GM23248 (cell line): Measurements from ENCODE around the gene LTB. TPM values are rescaled to one million over a fixed set of nuclear protein-coding genes. Genes with fewer than 3 reads are reported as not detected.

Experiments
- DNase-seq: peaks from one replicate; pipeline ENCODE4 v3.0.0-alpha.2; 2015
- H2AFZ ChIP-seq: fragments of 200-600 bp; sonication (generic); 2 replicates; pipeline ENCODE4 v1.6.1; 2016; ENCODE audit warnings: antibody characterized with exemption
- H3F3A ChIP-seq: fragments of 200-600 bp; sonication (generic); 2 replicates; pipeline ENCODE4 v1.6.1; 2016; ENCODE audit warnings: mild to moderate bottlenecking, antibody characterized with exemption, mixed run types; ENCODE audit not compliant: insufficient read depth
- H3K27ac ChIP-seq: fragments of 200-600 bp; sonication (generic); 2 replicates; pipeline ENCODE4 v1.5.1; 2016; ENCODE audit warnings: mild to moderate bottlenecking
- H3K27me3 ChIP-seq: fragments of 200-600 bp; sonication (generic); replicated peaks from 2 replicates; pipeline ENCODE4 v1.6.1; 2016; ENCODE audit warnings: mild to moderate bottlenecking; ENCODE audit not compliant: insufficient read depth
- H3K36me3 ChIP-seq: fragments of 200-600 bp; sonication (generic); 2 replicates; pipeline ENCODE4 v1.6.1; 2016; ENCODE audit warnings: low read depth, mild to moderate bottlenecking
- H3K4me1 ChIP-seq: fragments of 200-600 bp; sonication (generic); 2 replicates; pipeline ENCODE4 v1.6.1; 2016; ENCODE audit warnings: mild to moderate bottlenecking; ENCODE audit not compliant: insufficient read depth
- H3K4me2 ChIP-seq: fragments of 200-600 bp; sonication (generic); one replicate; pipeline ENCODE4 v1.6.1; 2016; ENCODE audit warnings: mild to moderate bottlenecking; ENCODE audit not compliant: unreplicated experiment
- H3K4me3 ChIP-seq: fragments of 200-600 bp; sonication (generic); 2 replicates; pipeline ENCODE4 v1.5.1; 2016; ENCODE audit warnings: mild to moderate bottlenecking
- H3K79me2 ChIP-seq: fragments of 200-600 bp; sonication (generic); 2 replicates; pipeline ENCODE4 v1.6.1; 2016; ENCODE audit warnings: mild to moderate bottlenecking; ENCODE audit not compliant: insufficient read depth
- H3K9ac ChIP-seq: fragments of 200-600 bp; sonication (generic); 2 replicates; pipeline ENCODE4 v1.6.1; 2016; ENCODE audit warnings: mild to moderate bottlenecking
- H3K9me2 ChIP-seq: fragments of 200-600 bp; sonication (generic); 2 replicates; pipeline ENCODE4 v1.6.1; 2016; ENCODE audit warnings: mixed run types, mild to moderate bottlenecking, moderate library complexity; ENCODE audit not compliant: insufficient read depth
- H3K9me3 ChIP-seq: fragments of 200-600 bp; sonication (generic); one replicate; pipeline ENCODE4 v1.6.1; 2017; ENCODE audit warnings: low read depth
- H4K20me1 ChIP-seq: fragments of 200-600 bp; sonication (generic); 2 replicates; pipeline ENCODE4 v1.6.0; 2016; ENCODE audit not compliant: insufficient read depth
- EZH2 ChIP-seq: fragments of 200-600 bp; sonication (generic); IDR thresholded peaks from 2 replicates; pipeline ENCODE4 v1.6.1; 2018; ENCODE audit warnings: antibody characterized with exemption, mild to moderate bottlenecking; ENCODE audit not compliant: insufficient read depth, poor library complexity, severe bottlenecking
- EZH2phosphoT487 ChIP-seq: fragments of 200-600 bp; sonication (generic); IDR thresholded peaks from 2 replicates; pipeline ENCODE4 v1.6.1; 2018; ENCODE audit warnings: antibody characterized with exemption, moderate library complexity, mild to moderate bottlenecking, low read depth; ENCODE audit not compliant: insufficient read depth
- WGBS, 2 experiments: methylation state at CpG; one replicate each; pipeline ENCODE4 v1.1.6; 2015 to 2017; ENCODE audit warnings: low lambda C conversion rate in 2 of 2, low coverage in 1 of 2; ENCODE audit errors: missing lambda C conversion rate in 2 of 2; 5-methylcytosine and 5-hydroxymethylcytosine counted together
- in situ Hi-C: fragments of 300-500 bp; cut with MboI; formaldehyde crosslinking; loops from 2 replicates; pipeline ENCODE4 v1.15.0; 2020
- polyA plus RNA-seq: library from polyadenylated mRNA; unstranded; fragments of >200 nt; fragmentation: Nextera tagmentation; extraction: Ambion mirVana; gene quantifications from 2 replicates; pipeline ENCODE4 v1.2.1, GENCODE V29; 2016
- small RNA-seq: library from RNA; depleted of rRNA; stranded (forward); fragments of <200 nt; gene quantifications from one replicate; pipeline ENCODE3, GENCODE V24; 2014; ENCODE audit warnings: low read depth, low replicate concordance
- total RNA-seq: library from RNA; depleted of rRNA; stranded (reverse); fragments of >200 nt; shearing (Covaris generic); gene quantifications from 2 replicates; pipeline ENCODE4 v1.2.3, GENCODE V29; 2014; rRNA removed

Gene LTB
- total and polyA plus RNA-seq, 2 experiments from 2014 or later, result not detected

DNA sequence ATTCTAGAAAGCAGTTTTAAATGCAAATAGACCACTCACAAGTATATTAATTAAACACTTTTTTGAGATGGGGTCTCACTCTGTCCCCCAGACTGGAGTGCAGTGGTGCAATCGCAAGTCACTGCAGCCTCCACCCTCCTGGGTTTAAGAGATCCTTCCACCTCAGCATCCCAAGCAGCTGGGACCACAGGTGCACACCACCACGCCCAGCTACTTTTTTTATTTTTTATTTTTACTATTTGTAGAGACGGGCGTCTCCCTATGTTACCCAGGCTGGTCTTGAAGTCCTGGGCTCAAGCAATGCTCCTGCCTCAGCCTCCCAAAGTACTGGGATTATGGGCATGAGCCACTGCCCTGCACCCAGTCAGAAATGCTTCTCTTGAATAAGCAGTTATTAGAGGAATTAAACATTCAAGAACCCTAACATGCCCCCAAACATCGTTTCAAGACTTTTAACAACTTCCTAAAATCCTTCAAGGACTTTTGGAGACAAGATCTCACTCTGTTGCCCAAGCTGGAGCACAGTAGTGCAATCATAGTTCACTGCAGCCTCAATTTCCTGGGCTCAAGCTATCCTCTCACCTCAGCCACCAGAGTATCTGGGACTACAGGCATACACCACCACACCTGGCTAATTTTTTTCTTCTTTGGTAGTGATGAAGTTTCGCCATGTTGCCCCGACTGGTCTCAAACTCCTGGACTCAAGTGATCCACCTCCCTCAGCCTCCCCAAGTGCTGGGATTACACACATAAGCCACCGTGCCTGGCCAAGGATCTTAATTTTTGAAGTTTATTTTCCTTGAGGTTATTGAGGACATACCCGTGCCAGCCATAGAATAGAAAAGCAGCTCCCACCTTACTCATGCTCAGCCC is 50.2 kb downstream of the LTB start:
- peaks cover 3% of the 10 kb centered on the region; the same call in 1 of the 2 replicates for H3K4me1 ChIP-seq
- no peaks in the 10 kb centered on the region for H3K27me3 ChIP-seq
- peaks cover 6% of the 10 kb centered on the region; the same call in 1 of the 2 replicates for H4K20me1 ChIP-seq
- in situ Hi-C loops, result no loop called here
- no peak overlapping the region for H3K27ac ChIP-seq
- no peak overlapping the region for H2AFZ ChIP-seq
- H3K36me3 ChIP-seq, result peaks cover 71% of the 10 kb centered on the region
- H3F3A ChIP-seq, result peaks cover 73% of the 10 kb centered on the region
- no peaks in the 10 kb centered on the region for H3K9me3 ChIP-seq
- no peak overlapping the region for H3K4me2 ChIP-seq
- no peak for TF ChIP-seq EZH2phosphoT487
- no peak for TF ChIP-seq EZH2
- WGBS, 2 experiments, result 67 to 77% methylated on average over 8 to 9 of the region's 9 CpGs
- H3K4me3 ChIP-seq, result no peak overlapping the region
- DNase-seq, result no peak
- H3K9ac ChIP-seq, result no peak overlapping the region
- H3K9me2 ChIP-seq, result no peaks in the 10 kb centered on the region
- H3K79me2 ChIP-seq, result peaks cover 46% of the 10 kb centered on the region

DNA sequence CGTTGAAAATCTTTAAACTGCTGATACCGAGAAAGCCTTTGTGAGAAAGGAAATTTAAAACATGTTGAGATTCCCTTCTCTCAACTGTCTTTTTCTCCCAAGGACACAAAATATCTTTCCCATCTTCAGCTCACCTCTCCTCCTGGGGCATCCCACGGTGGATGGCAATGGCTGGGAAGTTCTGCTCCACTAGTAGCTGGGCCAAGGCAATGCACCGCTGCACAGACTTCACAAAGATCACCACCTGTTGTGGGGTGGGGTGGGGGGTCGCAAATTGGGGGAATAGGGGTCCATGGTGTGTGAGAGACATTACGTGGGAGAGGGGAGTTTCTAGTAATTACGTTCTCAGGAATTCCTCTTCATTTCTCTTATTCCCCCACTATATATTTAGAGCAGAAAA is 51.1 kb downstream of the LTB start:
- no peak for DNase-seq
- no peak for TF ChIP-seq EZH2phosphoT487
- in situ Hi-C loops, result no loop called here
- H3K4me2 ChIP-seq, result no peak overlapping the region
- H2AFZ ChIP-seq, result no peak overlapping the region
- WGBS, 2 experiments, result 95 to 100% methylated on average over 7 of the region's 7 CpGs
- peaks cover 63% of the 10 kb centered on the region for H3K36me3 ChIP-seq
- H3K9me3 ChIP-seq, result no peaks in the 10 kb centered on the region
- H3K79me2 ChIP-seq, result peaks cover 38% of the 10 kb centered on the region
- no peak overlapping the region for H3K9ac ChIP-seq
- H3K27ac ChIP-seq, result no peak overlapping the region
- peaks cover 76% of the 10 kb centered on the region for H3F3A ChIP-seq
- peaks cover 10% of the 10 kb centered on the region for H3K4me1 ChIP-seq
- H3K9me2 ChIP-seq, result no peaks in the 10 kb centered on the region
- no peaks in the 10 kb centered on the region for H3K27me3 ChIP-seq
- H4K20me1 ChIP-seq, result peaks cover 5% of the 10 kb centered on the region; the same call in 1 of the 2 replicates
- no peak overlapping the region for H3K4me3 ChIP-seq

DNA sequence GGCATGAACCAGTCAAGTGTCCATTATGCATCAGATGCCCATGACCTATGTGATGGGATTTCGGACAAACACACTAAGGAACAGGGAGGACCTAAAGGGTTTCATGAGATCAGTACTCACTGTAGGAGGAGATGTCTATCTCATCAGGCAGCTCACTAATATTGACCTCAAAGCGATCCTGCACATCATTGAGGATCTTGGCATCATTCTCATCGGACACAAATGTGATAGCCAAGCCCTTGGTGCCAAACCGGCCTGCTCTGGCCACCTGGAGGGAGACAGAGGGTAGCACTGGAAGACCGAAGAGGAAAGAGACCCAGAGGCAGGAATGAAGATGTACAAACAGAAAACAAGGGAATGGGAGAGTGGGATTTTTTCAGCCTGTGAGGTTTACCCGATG is 51.6 kb downstream of the LTB start:
- H3K9ac ChIP-seq, result no peak overlapping the region
- no peak for TF ChIP-seq EZH2
- TF ChIP-seq EZH2phosphoT487, result no peak
- no peak overlapping the region for H2AFZ ChIP-seq
- no peaks in the 10 kb centered on the region for H3K27me3 ChIP-seq
- peaks cover 58% of the 10 kb centered on the region for H3K36me3 ChIP-seq
- 66 to 71% methylated on average over 6 of the region's 6 CpGs for WGBS, 2 experiments
- peaks cover 15% of the 10 kb centered on the region for H3K4me1 ChIP-seq
- H4K20me1 ChIP-seq, result peaks cover under 1% of the 10 kb centered on the region; the same call in 1 of the 2 replicates
- no peaks in the 10 kb centered on the region for H3K9me3 ChIP-seq
- in situ Hi-C loops, result no loop called here
- no peak overlapping the region for H3K4me2 ChIP-seq
- H3K4me3 ChIP-seq, result no peak overlapping the region
- no peak overlapping the region for H3K27ac ChIP-seq
- DNase-seq, result no peak
- no peaks in the 10 kb centered on the region for H3K9me2 ChIP-seq
- peaks cover 76% of the 10 kb centered on the region for H3F3A ChIP-seq
- H3K79me2 ChIP-seq, result peaks cover 33% of the 10 kb centered on the region

Small RNA genes within 50 kb of the gene (small RNA-seq; reads per million reads assigned to genes)
- gene SNORA38, result 2.9 reads per million, percentile 72 among the genes with 10 or more reads in this experiment
- 21.9 reads per million, percentile 89 among the genes with 10 or more reads in this experiment for gene SNORD117
- gene SNORD84, result not detected
- not detected for gene UQCRHP1

Other genes starting within 250 kb of the LTB start
Only the 30 nearest of the 35 such genes appear.
- gene MICA, start 178.8 kb downstream of the LTB start, total RNA-seq, result 24.0 and 42.6 TPM in 2 replicates
- gene MICA, start 178.8 kb downstream of the LTB start, polyA plus RNA-seq, result 36.9 and 38.0 TPM in 2 replicates
- 4.1 and 4.9 TPM in 2 replicates for gene MICB, start 84.3 kb downstream of the LTB start, total RNA-seq
- gene MICB, start 84.3 kb downstream of the LTB start, polyA plus RNA-seq, result 3.7 and 4.2 TPM in 2 replicates
- not detected in 2 replicates for gene MCCD1, start 53.5 kb downstream of the LTB start, total RNA-seq
- not detected in 2 replicates for gene MCCD1, start 53.5 kb downstream of the LTB start, polyA plus RNA-seq
- 319 and 415 TPM in 2 replicates for gene DDX39B, start 40.4 kb downstream of the LTB start, total RNA-seq
- 197 and 204 TPM in 2 replicates for gene DDX39B, start 40.4 kb downstream of the LTB start, polyA plus RNA-seq
- 0.89 and 1.8 TPM in 2 replicates for gene ATP6V1G2, start 35.8 kb downstream of the LTB start, total RNA-seq
- 2.8 and 3.5 TPM in 2 replicates for gene ATP6V1G2, start 35.8 kb downstream of the LTB start, polyA plus RNA-seq
- 20.4 and 22.9 TPM in 2 replicates for gene NFKBIL1, start 34.8 kb downstream of the LTB start, total RNA-seq
- gene NFKBIL1, start 34.8 kb downstream of the LTB start, polyA plus RNA-seq, result 12.3 and 15.0 TPM in 2 replicates
- not detected in 2 replicates for gene LTA, start 10.1 kb downstream of the LTB start, total RNA-seq
- not detected in 2 replicates for gene LTA, start 10.1 kb downstream of the LTB start, polyA plus RNA-seq
- gene TNF, start 6.9 kb downstream of the LTB start, total RNA-seq, result not detected in 2 replicates
- gene TNF, start 6.9 kb downstream of the LTB start, polyA plus RNA-seq, result 0.11 TPM in 1 of 2 replicates, not detected in the other
- gene LST1, start 3.9 kb upstream of the LTB start, total RNA-seq, result not detected in 2 replicates
- not detected in 2 replicates for gene LST1, start 3.9 kb upstream of the LTB start, polyA plus RNA-seq
- not detected in 2 replicates for gene NCR3, start 10.6 kb upstream of the LTB start, total RNA-seq
- not detected in 2 replicates for gene NCR3, start 10.6 kb upstream of the LTB start, polyA plus RNA-seq
- not detected in 2 replicates for gene AIF1, start 32.8 kb upstream of the LTB start, total RNA-seq
- gene AIF1, start 32.8 kb upstream of the LTB start, polyA plus RNA-seq, result not detected in 2 replicates
- 46.0 and 50.5 TPM in 2 replicates for gene PRRC2A, start 38.3 kb upstream of the LTB start, total RNA-seq
- gene PRRC2A, start 38.3 kb upstream of the LTB start, polyA plus RNA-seq, result 42.5 and 47.2 TPM in 2 replicates
- gene BAG6, start 70.2 kb upstream of the LTB start, total RNA-seq, result 161 and 198 TPM in 2 replicates
- gene BAG6, start 70.2 kb upstream of the LTB start, polyA plus RNA-seq, result 88.2 and 90.8 TPM in 2 replicates
- 0.76 and 3.3 TPM in 2 replicates for gene APOM, start 73.5 kb upstream of the LTB start, total RNA-seq
- gene APOM, start 73.5 kb upstream of the LTB start, polyA plus RNA-seq, result 5.6 and 5.9 TPM in 2 replicates
- gene C6orf47, start 78.4 kb upstream of the LTB start, total RNA-seq, result 20.3 and 28.5 TPM in 2 replicates
- 19.4 and 19.5 TPM in 2 replicates for gene C6orf47, start 78.4 kb upstream of the LTB start, polyA plus RNA-seq
- gene GPANK1, start 82.6 kb upstream of the LTB start, total RNA-seq, result 10.6 and 11.3 TPM in 2 replicates
- gene GPANK1, start 82.6 kb upstream of the LTB start, polyA plus RNA-seq, result 19.3 and 20.0 TPM in 2 replicates
- 186 and 256 TPM in 2 replicates for gene CSNK2B, start 83.7 kb upstream of the LTB start, total RNA-seq
- gene CSNK2B, start 83.7 kb upstream of the LTB start, polyA plus RNA-seq, result 224 and 229 TPM in 2 replicates
- 2.7 and 7.5 TPM in 2 replicates for gene LY6G5B, start 87.6 kb upstream of the LTB start, total RNA-seq
- gene LY6G5B, start 87.6 kb upstream of the LTB start, polyA plus RNA-seq, result 3.9 and 5.9 TPM in 2 replicates
- gene LY6G5C, start 98.6 kb upstream of the LTB start, total RNA-seq, result 1.7 TPM in 1 of 2 replicates, not detected in the other
- 5.0 and 5.1 TPM in 2 replicates for gene LY6G5C, start 98.6 kb upstream of the LTB start, polyA plus RNA-seq
- gene ABHD16A, start 120.9 kb upstream of the LTB start, total RNA-seq, result 54.0 and 59.9 TPM in 2 replicates
- 48.0 and 48.5 TPM in 2 replicates for gene ABHD16A, start 120.9 kb upstream of the LTB start, polyA plus RNA-seq
- not detected in 2 replicates for gene LY6G6F, start 124.4 kb upstream of the LTB start, total RNA-seq
- gene LY6G6F, start 124.4 kb upstream of the LTB start, polyA plus RNA-seq, result not detected in 2 replicates
- gene LY6G6D, start 132.9 kb upstream of the LTB start, total RNA-seq, result not detected in 2 replicates
- not detected in 2 replicates for gene LY6G6D, start 132.9 kb upstream of the LTB start, polyA plus RNA-seq
- gene LY6G6C, start 139.3 kb upstream of the LTB start, total RNA-seq, result not detected in 2 replicates
- not detected in 2 replicates for gene LY6G6C, start 139.3 kb upstream of the LTB start, polyA plus RNA-seq
- not detected in 2 replicates for gene MPIG6B, start 140.9 kb upstream of the LTB start, total RNA-seq
- not detected in 2 replicates for gene MPIG6B, start 140.9 kb upstream of the LTB start, polyA plus RNA-seq
- 76.6 and 93.3 TPM in 2 replicates for gene DDAH2, start 146.9 kb upstream of the LTB start, total RNA-seq
- 77.7 and 90.2 TPM in 2 replicates for gene DDAH2, start 146.9 kb upstream of the LTB start, polyA plus RNA-seq
- gene CLIC1, start 154.1 kb upstream of the LTB start, total RNA-seq, result 447 and 576 TPM in 2 replicates
- gene CLIC1, start 154.1 kb upstream of the LTB start, polyA plus RNA-seq, result 784 and 791 TPM in 2 replicates
- gene MSH5, start 157.6 kb upstream of the LTB start, total RNA-seq, result 4.3 and 7.1 TPM in 2 replicates
- gene MSH5, start 157.6 kb upstream of the LTB start, polyA plus RNA-seq, result 2.0 and 2.9 TPM in 2 replicates
- gene SAPCD1, start 180.2 kb upstream of the LTB start, total RNA-seq, result 2.5 TPM in 1 of 2 replicates, not detected in the other
- 0.85 and 1.3 TPM in 2 replicates for gene SAPCD1, start 180.2 kb upstream of the LTB start, polyA plus RNA-seq
- 0.54 TPM in 1 of 2 replicates, not detected in the other for gene VWA7, start 194.9 kb upstream of the LTB start, total RNA-seq
- 0.37 and 0.56 TPM in 2 replicates for gene VWA7, start 194.9 kb upstream of the LTB start, polyA plus RNA-seq
- gene VARS1, start 213.3 kb upstream of the LTB start, total RNA-seq, result 47.6 and 66.4 TPM in 2 replicates
- 39.1 and 39.8 TPM in 2 replicates for gene VARS1, start 213.3 kb upstream of the LTB start, polyA plus RNA-seq